Measurements from ENCODE around the gene BBOX1. TPM values are rescaled to one million over a fixed set of nuclear protein-coding genes. Genes with fewer than 3 reads are reported as not detected.

Gene BBOX1
- polyA plus RNA-seq, 2 of the 4 experiments (the other 2 are of a cell fraction), result not detected

DNA sequence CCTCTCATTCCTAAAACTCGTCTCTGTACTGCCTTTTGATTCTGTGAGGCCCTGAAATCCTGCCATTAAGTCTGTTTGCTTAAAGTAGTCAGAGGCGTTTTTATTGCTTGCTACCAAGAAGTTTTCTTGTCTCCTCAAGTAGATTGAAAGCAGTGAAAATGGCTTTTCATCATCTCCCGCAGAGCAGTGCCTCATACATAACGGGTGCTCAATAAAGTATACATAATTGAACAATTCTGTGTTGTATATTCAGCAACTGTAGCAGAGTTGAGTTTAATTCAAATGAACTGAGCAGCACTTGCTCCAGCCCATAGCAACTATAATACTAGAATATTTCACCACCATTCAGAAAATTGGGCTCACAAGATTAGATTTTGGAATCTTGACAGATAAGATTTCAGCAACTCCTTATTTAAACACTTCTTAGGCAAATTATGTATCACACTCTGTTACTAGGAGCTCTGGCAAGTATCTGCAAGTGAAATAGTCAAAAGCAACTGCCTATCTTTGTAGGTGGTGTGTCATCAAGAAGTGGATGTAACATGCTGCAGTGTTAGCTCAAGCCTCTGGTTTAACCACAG is 26.7 kb upstream of the BBOX1 start:
- ATAC-seq (no peak), FAIRE-seq (no peak), DNase-seq (ENCODE audit: low read depth in 1 of 2, low spot score in 1 of 2) (no peak)
- no peaks in the 10 kb centered on the region for H3K4me1 ChIP-seq
- WGBS (ENCODE audit: missing lambda C conversion rate), result 12% methylated on average over 4 of the region's 4 CpGs
- no peak overlapping the region for H3K27ac ChIP-seq
- no peak overlapping the region for H3K4me2 ChIP-seq
- ChIA-PET CTCF (no interaction called here), POLR2A (no interaction called here)
- H3K9me3 ChIP-seq, result no peaks in the 10 kb centered on the region
- TF ChIP-seq, protein P1, sequence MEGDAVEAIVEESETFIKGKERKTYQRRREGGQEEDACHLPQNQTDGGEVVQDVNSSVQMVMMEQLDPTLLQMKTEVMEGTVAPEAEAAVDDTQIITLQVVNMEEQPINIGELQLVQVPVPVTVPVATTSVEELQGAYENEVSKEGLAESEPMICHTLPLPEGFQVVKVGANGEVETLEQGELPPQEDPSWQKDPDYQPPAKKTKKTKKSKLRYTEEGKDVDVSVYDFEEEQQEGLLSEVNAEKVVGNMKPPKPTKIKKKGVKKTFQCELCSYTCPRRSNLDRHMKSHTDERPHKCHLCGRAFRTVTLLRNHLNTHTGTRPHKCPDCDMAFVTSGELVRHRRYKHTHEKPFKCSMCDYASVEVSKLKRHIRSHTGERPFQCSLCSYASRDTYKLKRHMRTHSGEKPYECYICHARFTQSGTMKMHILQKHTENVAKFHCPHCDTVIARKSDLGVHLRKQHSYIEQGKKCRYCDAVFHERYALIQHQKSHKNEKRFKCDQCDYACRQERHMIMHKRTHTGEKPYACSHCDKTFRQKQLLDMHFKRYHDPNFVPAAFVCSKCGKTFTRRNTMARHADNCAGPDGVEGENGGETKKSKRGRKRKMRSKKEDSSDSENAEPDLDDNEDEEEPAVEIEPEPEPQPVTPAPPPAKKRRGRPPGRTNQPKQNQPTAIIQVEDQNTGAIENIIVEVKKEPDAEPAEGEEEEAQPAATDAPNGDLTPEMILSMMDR (IDR thresholded peaks at IDR 0.05), result no peak
- no peak for TF ChIP-seq MYC (IDR thresholded peaks at IDR 0.05; ENCODE audit: borderline replicate concordance, low read length)
- TF ChIP-seq ZC3H11A (IDR thresholded peaks at IDR 0.05), result no peak
- no peak for TF ChIP-seq JUN (IDR thresholded peaks at IDR 0.05)
- no peak for TF ChIP-seq HOXB5 (CRISPR knock-in tag; IDR thresholded peaks at IDR 0.05)
- TF ChIP-seq POLR2AphosphoS2 (conservative IDR thresholded peaks at IDR 0.05; ENCODE audit: low read length), result no peak
- no peak for TF ChIP-seq KDM5A (IDR thresholded peaks at IDR 0.05)
- no peak for TF ChIP-seq RFX5 (IDR thresholded peaks at IDR 0.05)
- no peak overlapping the region for H3K4me3 ChIP-seq

DNA sequence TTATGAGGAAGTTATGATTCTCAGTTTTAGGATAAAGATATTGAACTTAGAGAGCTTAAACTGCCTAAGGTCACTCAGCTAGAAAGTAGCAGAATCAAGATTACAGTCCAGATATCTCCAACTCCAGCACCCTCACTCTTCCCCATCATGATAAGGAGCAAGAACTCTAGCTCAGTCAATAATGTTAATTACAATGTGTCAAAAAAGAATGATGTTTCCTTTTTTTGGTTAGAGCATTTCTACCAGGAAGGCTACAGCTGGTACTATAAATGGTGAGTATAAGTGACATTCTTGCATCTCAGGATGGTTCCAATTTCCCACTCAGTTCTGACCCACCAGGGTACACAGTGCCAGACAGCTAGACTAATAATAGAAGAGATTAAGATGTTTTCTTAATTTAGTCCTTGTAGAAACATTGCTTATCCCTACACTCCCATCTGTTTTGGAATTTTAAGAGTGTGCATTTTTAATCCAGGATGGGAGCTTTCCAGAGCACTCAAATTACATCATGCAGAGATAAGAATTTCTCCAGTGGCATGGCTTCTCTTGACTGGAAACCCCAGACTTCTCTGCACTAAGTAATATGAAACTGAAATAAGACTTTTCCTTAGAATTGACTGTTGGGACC is 21.6 kb upstream of the BBOX1 start:
- Histone ChIP-seq H3K4me2 (no peak overlapping the region), H3K4me1 (no peaks in the 10 kb centered on the region), H3K27ac (no peak overlapping the region), H3K9me3 (no peaks in the 10 kb centered on the region), H3K4me3 (no peak overlapping the region)
- no peak for TF ChIP-seq SMC3 (IDR thresholded peaks at IDR 0.05)
- no peak for TF ChIP-seq RARB (CRISPR knock-in tag; IDR thresholded peaks at IDR 0.05)
- no peak for TF ChIP-seq MYC (IDR thresholded peaks at IDR 0.05; ENCODE audit: borderline replicate concordance, low read length)
- TF ChIP-seq POLR2A (IDR thresholded peaks at IDR 0.05; ENCODE audit: low read length), result no peak
- TF ChIP-seq TP53 (CRISPR knock-in tag; IDR thresholded peaks at IDR 0.05), result no peak
- TF ChIP-seq ZNF302 (CRISPR knock-in tag; IDR thresholded peaks at IDR 0.05), result no peak
- no peak for TF ChIP-seq EHF (CRISPR knock-in tag; IDR thresholded peaks at IDR 0.05)
- TF ChIP-seq, protein P2, sequence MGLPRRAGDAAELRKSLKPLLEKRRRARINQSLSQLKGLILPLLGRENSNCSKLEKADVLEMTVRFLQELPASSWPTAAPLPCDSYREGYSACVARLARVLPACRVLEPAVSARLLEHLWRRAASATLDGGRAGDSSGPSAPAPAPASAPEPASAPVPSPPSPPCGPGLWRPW (IDR thresholded peaks at IDR 0.05), result no peak
- TF ChIP-seq BHLHE40 (IDR thresholded peaks at IDR 0.05; ENCODE audit: low read depth, low read length), result no peak
- TF ChIP-seq HEYL (CRISPR knock-in tag; IDR thresholded peaks at IDR 0.05), result no peak
- no peak for TF ChIP-seq FOSB (CRISPR knock-in tag; IDR thresholded peaks at IDR 0.05)
- TF ChIP-seq, protein P3, sequence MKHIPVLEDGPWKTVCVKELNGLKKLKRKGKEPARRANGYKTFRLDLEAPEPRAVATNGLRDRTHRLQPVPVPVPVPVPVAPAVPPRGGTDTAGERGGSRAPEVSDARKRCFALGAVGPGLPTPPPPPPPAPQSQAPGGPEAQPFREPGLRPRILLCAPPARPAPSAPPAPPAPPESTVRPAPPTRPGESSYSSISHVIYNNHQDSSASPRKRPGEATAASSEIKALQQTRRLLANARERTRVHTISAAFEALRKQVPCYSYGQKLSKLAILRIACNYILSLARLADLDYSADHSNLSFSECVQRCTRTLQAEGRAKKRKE (CRISPR knock-in tag; IDR thresholded peaks at IDR 0.05; ENCODE audit: low read depth), result no peak
- TF ChIP-seq MAFK (IDR thresholded peaks at IDR 0.05; ENCODE audit: partially characterized antibody), result no peak
- TF ChIP-seq RCOR1 (IDR thresholded peaks at IDR 0.05; ENCODE audit: low read depth, low read length), result no peak
- TF ChIP-seq KDM1A (IDR thresholded peaks at IDR 0.05; ENCODE audit: low read depth), result no peak
- TF ChIP-seq, protein P4, sequence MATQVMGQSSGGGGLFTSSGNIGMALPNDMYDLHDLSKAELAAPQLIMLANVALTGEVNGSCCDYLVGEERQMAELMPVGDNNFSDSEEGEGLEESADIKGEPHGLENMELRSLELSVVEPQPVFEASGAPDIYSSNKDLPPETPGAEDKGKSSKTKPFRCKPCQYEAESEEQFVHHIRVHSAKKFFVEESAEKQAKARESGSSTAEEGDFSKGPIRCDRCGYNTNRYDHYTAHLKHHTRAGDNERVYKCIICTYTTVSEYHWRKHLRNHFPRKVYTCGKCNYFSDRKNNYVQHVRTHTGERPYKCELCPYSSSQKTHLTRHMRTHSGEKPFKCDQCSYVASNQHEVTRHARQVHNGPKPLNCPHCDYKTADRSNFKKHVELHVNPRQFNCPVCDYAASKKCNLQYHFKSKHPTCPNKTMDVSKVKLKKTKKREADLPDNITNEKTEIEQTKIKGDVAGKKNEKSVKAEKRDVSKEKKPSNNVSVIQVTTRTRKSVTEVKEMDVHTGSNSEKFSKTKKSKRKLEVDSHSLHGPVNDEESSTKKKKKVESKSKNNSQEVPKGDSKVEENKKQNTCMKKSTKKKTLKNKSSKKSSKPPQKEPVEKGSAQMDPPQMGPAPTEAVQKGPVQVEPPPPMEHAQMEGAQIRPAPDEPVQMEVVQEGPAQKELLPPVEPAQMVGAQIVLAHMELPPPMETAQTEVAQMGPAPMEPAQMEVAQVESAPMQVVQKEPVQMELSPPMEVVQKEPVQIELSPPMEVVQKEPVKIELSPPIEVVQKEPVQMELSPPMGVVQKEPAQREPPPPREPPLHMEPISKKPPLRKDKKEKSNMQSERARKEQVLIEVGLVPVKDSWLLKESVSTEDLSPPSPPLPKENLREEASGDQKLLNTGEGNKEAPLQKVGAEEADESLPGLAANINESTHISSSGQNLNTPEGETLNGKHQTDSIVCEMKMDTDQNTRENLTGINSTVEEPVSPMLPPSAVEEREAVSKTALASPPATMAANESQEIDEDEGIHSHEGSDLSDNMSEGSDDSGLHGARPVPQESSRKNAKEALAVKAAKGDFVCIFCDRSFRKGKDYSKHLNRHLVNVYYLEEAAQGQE (IDR thresholded peaks at IDR 0.05), result no peak
- TF ChIP-seq JUN (IDR thresholded peaks at IDR 0.05), result no peak
- no peak for TF ChIP-seq FOSL2 (IDR thresholded peaks at IDR 0.05)
- no peak for TF ChIP-seq FOSL2 (CRISPR knock-in tag; IDR thresholded peaks at IDR 0.05)
- ChIA-PET CTCF (interaction anchor here (1.3 kb wide), 1 partner anchor 11 kb away, joined by 3 read pairs; no protein-coding TSS in a partner anchor), POLR2A (no interaction called here)
- no peak for FAIRE-seq
- no peak for DNase-seq (ENCODE audit: low read depth in 1 of 2, low spot score in 1 of 2)
- no peak for ATAC-seq
